Uterus (tissue), 2 donors: Measurements from ENCODE around the gene PAX2.

Experiments
- POLR2A ChIP-seq, 2 donors: fragments of 450-650 bp; IDR thresholded peaks; one replicate each; pipeline ENCODE4 v1.6.1; 2016; ENCODE audit warnings: antibody characterized with exemption in 2 of 2, mild to moderate bottlenecking in 1 of 2, moderate library complexity in 1 of 2
- TF ChIP-seq, protein P1 (sequence below), 4 experiments: fragments of 200-600 bp in 2 of 4; fragments of 450-650 bp in 2 of 4; sonication (generic) in 2 of 4; IDR thresholded peaks; one replicate each; pipeline ENCODE4 v1.5.1; 2016 to 2019; ENCODE audit warnings: antibody characterized with exemption in 4 of 4, mild to moderate bottlenecking in 2 of 4, moderate library complexity in 1 of 4

GRCh38 chr10:100829097-100829870 is 83.9 kb downstream of the PAX2 start:
- TF ChIP-seq, protein P1, sequence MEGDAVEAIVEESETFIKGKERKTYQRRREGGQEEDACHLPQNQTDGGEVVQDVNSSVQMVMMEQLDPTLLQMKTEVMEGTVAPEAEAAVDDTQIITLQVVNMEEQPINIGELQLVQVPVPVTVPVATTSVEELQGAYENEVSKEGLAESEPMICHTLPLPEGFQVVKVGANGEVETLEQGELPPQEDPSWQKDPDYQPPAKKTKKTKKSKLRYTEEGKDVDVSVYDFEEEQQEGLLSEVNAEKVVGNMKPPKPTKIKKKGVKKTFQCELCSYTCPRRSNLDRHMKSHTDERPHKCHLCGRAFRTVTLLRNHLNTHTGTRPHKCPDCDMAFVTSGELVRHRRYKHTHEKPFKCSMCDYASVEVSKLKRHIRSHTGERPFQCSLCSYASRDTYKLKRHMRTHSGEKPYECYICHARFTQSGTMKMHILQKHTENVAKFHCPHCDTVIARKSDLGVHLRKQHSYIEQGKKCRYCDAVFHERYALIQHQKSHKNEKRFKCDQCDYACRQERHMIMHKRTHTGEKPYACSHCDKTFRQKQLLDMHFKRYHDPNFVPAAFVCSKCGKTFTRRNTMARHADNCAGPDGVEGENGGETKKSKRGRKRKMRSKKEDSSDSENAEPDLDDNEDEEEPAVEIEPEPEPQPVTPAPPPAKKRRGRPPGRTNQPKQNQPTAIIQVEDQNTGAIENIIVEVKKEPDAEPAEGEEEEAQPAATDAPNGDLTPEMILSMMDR (IDR thresholded peaks at IDR 0.05) = no peak
- no peak for TF ChIP-seq POLR2A (IDR thresholded peaks at IDR 0.05)
